BJ (cell line): ENCODE results near the gene RAVER1. TPM values are rescaled to one million over a fixed set of nuclear protein-coding genes. Genes with fewer than 3 reads are reported as not detected.
A peak's percentile ranks its signal among the peaks of the same experiment; 100 is the strongest.
"Not testable (repeated sequence)": the region's sequence is repeated elsewhere in the genome, so short reads cannot be mapped to it uniquely, and the experiment has no call there.

Experiments used
- CTCF ChIA-PET: fragments of 350-600 bp; formaldehyde crosslinking; extraction: SDS; loops from one replicate; lab custom pipeline; 2021; ENCODE audit warnings: antibody characterized with exemption, inconsistent platforms; lab: Yijun Ruan, JAX
- POLR2A ChIA-PET: fragments of 300-600 bp; sonication (Branson Sonifier 250); formaldehyde crosslinking; extraction: SDS; loops from one replicate; lab custom pipeline; 2021; ENCODE audit warnings: antibody characterized with exemption; lab: Charles Lee
- DNase-seq: peaks from one replicate; pipeline ENCODE4 v3.0.0-alpha.2; 2011; ENCODE audit warnings: low read depth
- H3K27me3 ChIP-seq: 2 replicates; pipeline ENCODE4 v1.6.0; 2011; ENCODE audit warnings: low read length; ENCODE audit not compliant: control insufficient read depth, insufficient read depth
- H3K36me3 ChIP-seq: 2 replicates; pipeline ENCODE4 v1.5.1; 2011; ENCODE audit warnings: low read length; ENCODE audit not compliant: control insufficient read depth, insufficient read depth
- H3K4me3 ChIP-seq: 2 replicates; pipeline ENCODE4 v1.5.1; 2011; ENCODE audit warnings: low read depth, mild to moderate bottlenecking, control low read depth, low read length
- CTCF ChIP-seq: IDR thresholded peaks from 2 replicates; pipeline ENCODE4 v1.5.1; 2011; ENCODE audit warnings: low read depth, mild to moderate bottlenecking, control low read depth, inconsistent platforms, low read length, moderate library complexity; ENCODE audit not compliant: insufficient read depth
- polyA minus RNA-seq: library from RNA; depleted of rRNA, polyadenylated mRNA; stranded (reverse); fragments of >200 nt; gene quantifications from 2 replicates; pipeline ENCODE4 v1.2.3, GENCODE V29; 2011; rRNA and poly(A)+ RNA removed
- polyA plus RNA-seq: library from polyadenylated mRNA; depleted of rRNA; stranded (reverse); fragments of >200 nt; gene quantifications from 2 replicates; pipeline ENCODE4 v1.2.3, GENCODE V29; 2011; rRNA removed

Gene RAVER1, protein sequence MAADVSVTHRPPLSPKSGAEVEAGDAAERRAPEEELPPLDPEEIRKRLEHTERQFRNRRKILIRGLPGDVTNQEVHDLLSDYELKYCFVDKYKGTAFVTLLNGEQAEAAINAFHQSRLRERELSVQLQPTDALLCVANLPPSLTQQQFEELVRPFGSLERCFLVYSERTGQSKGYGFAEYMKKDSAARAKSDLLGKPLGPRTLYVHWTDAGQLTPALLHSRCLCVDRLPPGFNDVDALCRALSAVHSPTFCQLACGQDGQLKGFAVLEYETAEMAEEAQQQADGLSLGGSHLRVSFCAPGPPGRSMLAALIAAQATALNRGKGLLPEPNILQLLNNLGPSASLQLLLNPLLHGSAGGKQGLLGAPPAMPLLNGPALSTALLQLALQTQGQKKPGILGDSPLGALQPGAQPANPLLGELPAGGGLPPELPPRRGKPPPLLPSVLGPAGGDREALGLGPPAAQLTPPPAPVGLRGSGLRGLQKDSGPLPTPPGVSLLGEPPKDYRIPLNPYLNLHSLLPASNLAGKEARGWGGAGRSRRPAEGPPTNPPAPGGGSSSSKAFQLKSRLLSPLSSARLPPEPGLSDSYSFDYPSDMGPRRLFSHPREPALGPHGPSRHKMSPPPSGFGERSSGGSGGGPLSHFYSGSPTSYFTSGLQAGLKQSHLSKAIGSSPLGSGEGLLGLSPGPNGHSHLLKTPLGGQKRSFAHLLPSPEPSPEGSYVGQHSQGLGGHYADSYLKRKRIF
- polyA plus RNA-seq (2.5 and 5.1 TPM in 2 replicates), polyA minus RNA-seq (2.5 and 4.9 TPM in 2 replicates)

- Histone ChIP-seq H3K36me3 (peaks cover 16% of the 10 kb centered on the region), H3K4me3 (peak within 1 kb of the TSS; percentile 97), H3K27me3 (no peaks in the 10 kb centered on the region)
- peak; percentile 69 for DNase-seq
- CTCF ChIA-PET: interaction anchor here (1.4 to 2.6 kb wide), 6 partner anchors 9 to 64 kb away, joined by 3 to 14 read pairs (median 6); partner anchors contain the start of gene ICAM1
- TF ChIP-seq CTCF: peak; percentile 13; the same call in 1 of the 2 replicates
- POLR2A ChIA-PET: interaction anchor here (0.5 to 1.0 kb wide), 7 partner anchors 12 to 1764 kb away, joined by 4 to 14 read pairs (median 8); no protein-coding TSS in a partner anchor
Observed at GRCh38 chr19:10332965-10333757, at the start of gene RAVER1. Gene RAVER1, minus strand, starts transcription at chr19:10333529. Its CDS starts 22 bp downstream, at chr19:10333507.

- H3K27me3 ChIP-seq, POLR2A ChIA-PET, H3K36me3 ChIP-seq, H3K4me3 ChIP-seq, DNase-seq: not testable (repeated sequence)
- CTCF ChIA-PET: interaction anchor here (1.1 to 11.7 kb wide), 5 partner anchors 8 to 125 kb away, joined by 3 to 228 read pairs (median 6); partner anchors contain the start of gene ICAM1
Observed at GRCh38 chr19:10383223-10383499, 49.8 kb upstream of the RAVER1 start.

DNA sequence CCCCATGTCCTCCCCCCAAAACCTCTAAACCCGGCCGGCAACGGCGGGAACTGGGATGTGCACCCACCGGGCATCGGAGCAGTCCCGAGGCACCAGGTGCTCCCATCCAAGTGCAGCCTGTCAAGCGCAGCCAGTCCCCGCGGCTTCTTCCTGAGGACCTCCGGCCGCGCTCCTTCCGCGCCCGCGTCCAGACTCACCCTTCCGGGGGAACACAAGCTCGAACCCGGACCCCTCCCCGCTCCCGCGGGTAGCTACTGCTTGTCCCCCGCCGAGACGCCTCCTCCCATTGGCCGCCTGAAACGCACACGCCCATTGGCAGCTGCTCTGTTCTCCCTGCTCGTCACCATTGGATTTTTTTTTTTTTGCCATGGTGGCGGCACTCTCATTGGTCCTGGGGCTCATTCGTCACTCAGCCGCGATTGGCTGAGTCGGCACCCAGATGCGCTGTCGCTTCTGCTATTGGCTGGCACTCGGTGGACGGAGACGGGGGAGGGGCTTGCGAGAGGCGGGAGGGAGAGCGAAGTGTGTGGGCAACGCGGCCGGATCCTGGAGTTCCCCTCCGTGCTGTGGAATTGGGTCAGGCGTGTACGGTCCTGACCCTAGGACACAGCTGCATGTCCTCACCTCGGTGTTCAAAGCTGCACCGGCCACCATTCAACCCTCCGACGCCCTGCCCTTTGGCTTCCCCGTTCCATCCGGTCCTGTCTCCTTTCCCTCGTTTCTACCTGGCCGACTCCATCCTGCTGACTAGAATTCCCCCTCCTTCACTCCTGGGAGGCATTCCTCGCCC lies 47.2 kb upstream of the RAVER1 start, which contains the start of gene TYK2:
TYK2 (minus strand) TSS at position 260 of the 790 bp plus-strand sequence. CDS start 2,166 bp downstream, outside the sequence.
- Histone ChIP-seq H3K4me3 (peak within 1 kb of the TSS; percentile 87), H3K36me3 (peaks cover 5% of the 10 kb centered on the region), H3K27me3 (no peaks in the 10 kb centered on the region)
- ChIA-PET POLR2A (interaction anchor here (0.6 to 0.7 kb wide), 4 partner anchors 22 to 545 kb away, joined by 3 to 5 read pairs (median 4); no protein-coding TSS in a partner anchor), CTCF (interaction anchor here (0.6 to 11.7 kb wide), 7 partner anchors 8 to 319 kb away, joined by 3 to 228 read pairs (median 4); partner anchors contain the start of gene ICAM1)
- peak; percentile 93 for DNase-seq
- TF ChIP-seq CTCF: no peak

DNA sequence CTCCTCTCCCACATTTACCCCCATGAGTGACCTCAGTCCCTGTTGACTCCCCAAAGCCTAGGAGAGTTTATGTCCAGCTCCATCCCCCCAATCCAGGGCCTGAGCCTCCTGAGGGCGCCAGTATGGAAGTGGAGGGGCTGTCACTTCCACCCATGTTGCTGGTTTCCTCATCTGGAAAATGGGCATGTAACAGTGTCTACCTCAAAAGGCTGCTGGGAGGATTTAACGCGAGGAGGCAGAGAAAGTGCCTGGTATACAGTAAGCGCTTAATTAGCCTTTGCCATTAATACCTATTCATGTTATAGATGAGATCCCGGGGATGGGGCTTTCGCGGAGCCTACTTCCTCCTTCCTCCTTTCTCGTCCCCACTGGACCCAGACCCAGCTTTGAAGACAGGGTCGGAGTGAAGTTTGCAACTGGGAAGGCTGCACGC lies 46.6 kb upstream of the RAVER1 start:
- CTCF ChIA-PET: interaction anchor here (0.6 to 11.7 kb wide), 10 partner anchors 9 to 379 kb away, joined by 3 to 228 read pairs (median 4); partner anchors contain the start of gene ICAM1

More for the DNA sequence above, 46.6 kb upstream of the RAVER1 start:
- DNase-seq: no peak
- Histone ChIP-seq H3K36me3 (peaks cover 5% of the 10 kb centered on the region), H3K4me3 (peak overlapping the region; percentile 87), H3K27me3 (no peaks in the 10 kb centered on the region)
- no peak for TF ChIP-seq CTCF
- POLR2A ChIA-PET: interaction anchor here (0.6 to 0.7 kb wide), 2 partner anchors 483 to 545 kb away, joined by 3 to 4 read pairs; no protein-coding TSS in a partner anchor
